Panc1 (cell line): Measurements from ENCODE around the gene TMEM45B. TPM values are rescaled to one million over a fixed set of nuclear protein-coding genes. Genes with fewer than 3 reads are reported as not detected.

Experiments used
- ATAC-seq: fragments of 200-7000 bp; cut with Tn5 transposase; 2 replicates; pipeline ENCODE4 v1.9.1; 2020; ENCODE audit warnings: mild to moderate bottlenecking, moderate library complexity
- BruUV-seq: library from RNA; stranded (reverse); fragments of 400-500 nt; replicated peaks from 2 replicates; lab custom pipeline; 2021; lab: Mats Ljungman, UMichigan
- CTCF ChIA-PET: fragments of 300-600 bp; sonication (Branson Sonifier 250); formaldehyde crosslinking; loops from one replicate; lab custom pipeline; 2022; ENCODE audit warnings: antibody characterized with exemption; lab: Charles Lee
- POLR2A ChIA-PET: fragments of 300-600 bp; sonication (Branson Sonifier 250); formaldehyde crosslinking; loops from one replicate; lab custom pipeline; 2022; ENCODE audit warnings: antibody characterized with exemption; lab: Charles Lee
- DNase-seq: peaks from one replicate; pipeline ENCODE4 v3.0.0-alpha.2; 2010; ENCODE audit warnings: low read depth, low spot score
- H3K27ac ChIP-seq: 2 replicates; pipeline ENCODE4 v1.5.1; 2011; ENCODE audit warnings: mild to moderate bottlenecking, low read length, inconsistent platforms
- H3K27me3 ChIP-seq: fragments of 200-500 bp; sonication (Bioruptor generic); 2 replicates; pipeline ENCODE4 v1.6.0; 2014; ENCODE audit warnings: low read length, inconsistent platforms; ENCODE audit not compliant: control insufficient read depth, insufficient read depth
- H3K36me3 ChIP-seq: fragments of 200-500 bp; sonication (Bioruptor generic); 2 replicates; pipeline ENCODE4 v1.5.1; 2014; ENCODE audit warnings: inconsistent platforms, mild to moderate bottlenecking, low read length, moderate library complexity; ENCODE audit not compliant: control insufficient read depth, insufficient read depth
- H3K4me1 ChIP-seq: 2 replicates; pipeline ENCODE4 v1.5.1; 2011; ENCODE audit warnings: inconsistent platforms, mild to moderate bottlenecking, low read length, moderate library complexity; ENCODE audit not compliant: control insufficient read depth, insufficient read depth
- H3K4me3 ChIP-seq, 2 experiments: 2 replicates each; pipeline ENCODE4 v1.5.1; 2011 to 2012; ENCODE audit warnings: low read depth in 2 of 2, low read length in 2 of 2, mild to moderate bottlenecking in 2 of 2, inconsistent platforms in 1 of 2, moderate library complexity in 1 of 2
- H3K9me3 ChIP-seq: fragments of 200-500 bp; sonication (Bioruptor generic); 2 replicates; pipeline ENCODE4 v1.5.1; 2014; ENCODE audit warnings: low read depth, mild to moderate bottlenecking, inconsistent platforms, low read length, moderate library complexity; ENCODE audit not compliant: control insufficient read depth, insufficient read depth
- CTCF ChIP-seq: fragments of 450-650 bp; IDR thresholded peaks from 2 replicates; pipeline ENCODE4 v1.5.1; 2017; ENCODE audit warnings: mild to moderate bottlenecking
- POLR2AphosphoS5 ChIP-seq: IDR thresholded peaks from 2 replicates; pipeline ENCODE4 v1.6.1; 2012; ENCODE audit warnings: mild to moderate bottlenecking, low read depth, low read length, moderate library complexity
- REST ChIP-seq, 2 experiments: IDR thresholded peaks; 2 replicates each; pipeline ENCODE4 v1.6.1; 2011 to 2012; ENCODE audit warnings: low read depth in 2 of 2, control low read depth in 1 of 2, low read length in 1 of 2, mild to moderate bottlenecking in 1 of 2, moderate library complexity in 1 of 2; ENCODE audit not compliant: insufficient read depth in 1 of 2
- SIN3A ChIP-seq: IDR thresholded peaks from 2 replicates; pipeline ENCODE4 v1.6.1; 2012; ENCODE audit warnings: low read depth, mild to moderate bottlenecking, low read length, moderate library complexity, borderline replicate concordance; ENCODE audit not compliant: insufficient read depth
- TCF7L2 ChIP-seq: IDR thresholded peaks from 2 replicates; pipeline ENCODE4 v1.6.1; 2011; ENCODE audit warnings: mild to moderate bottlenecking, low read depth, low read length, inconsistent platforms
- in situ Hi-C: cut with HindIII; loops from 2 replicates; pipeline ENCODE4 v1.10.0; 2016; ENCODE audit warnings: low sequenced_read_pairs, low pct_unique_long_range_greater_than_20kb
- intact Hi-C: fragments of 100-400 bp; cut with micrococcal nuclease; formaldehyde crosslinking; loops from one replicate; pipeline ENCODE4 v1.10.0; 2022; ENCODE audit not compliant: unreplicated experiment
- total RNA-seq: library from RNA; stranded (reverse); gene quantifications from one replicate; pipeline ENCODE4 v1.2.1, GENCODE V29; 2021; ENCODE audit not compliant: unreplicated experiment

Gene TMEM45B
- total RNA-seq, 1 experiment from 2014 or later = 2.6 TPM

GRCh38 chr11:129884581-129884980 lies 68.9 kb downstream of the TMEM45B start:
- DNase-seq = no peak
- ChIA-PET POLR2A (no interaction called here), CTCF (no interaction called here)
- Histone ChIP-seq H3K36me3 (peaks cover 55% of the 10 kb centered on the region), H3K27me3 (no peaks in the 10 kb centered on the region), H3K27ac (no peak overlapping the region), H3K4me1 (no peaks in the 10 kb centered on the region), H3K4me3 (no peak overlapping the region), H3K9me3 (no peaks in the 10 kb centered on the region)
- TF ChIP-seq CTCF (no peak), POLR2AphosphoS5 (no peak), SIN3A (no peak), TCF7L2 (no peak), REST (IDR thresholded peaks at IDR 0.05; ENCODE audit: insufficient read depth in 1 of 2, low read depth in 2 of 2, low read length in 1 of 2) (no peak)
- ATAC-seq = no peak
- in situ Hi-C loops (no loop called here), intact Hi-C loops (no loop called here)
- no TSS peak for BruUV-seq

- in situ Hi-C loops = no loop called here
- CTCF ChIA-PET = no interaction called here
- Histone ChIP-seq H3K4me3 (no peak overlapping the region), H3K36me3 (peaks cover 55% of the 10 kb centered on the region), H3K27me3 (no peaks in the 10 kb centered on the region), H3K27ac (no peak overlapping the region), H3K4me1 (no peaks in the 10 kb centered on the region), H3K9me3 (no peaks in the 10 kb centered on the region)
- ATAC-seq (no peak), DNase-seq (no peak)
- POLR2A ChIA-PET = no interaction called here
- no peak for TF ChIP-seq POLR2AphosphoS5
- TF ChIP-seq SIN3A = no peak
- no peak for TF ChIP-seq REST (IDR thresholded peaks at IDR 0.05; ENCODE audit: insufficient read depth in 1 of 2, low read depth in 2 of 2, low read length in 1 of 2)
- no peak for TF ChIP-seq TCF7L2
- TF ChIP-seq CTCF = no peak
- intact Hi-C loops = no loop called here
- no TSS peak for BruUV-seq
These were observed 69.7 kb downstream of the TMEM45B start for GRCh38 chr11:129885381-129885780.
